Chondrocyte (in vitro differentiated cells): Measurements from ENCODE around the gene CFAP299. TPM values are rescaled to one million over a fixed set of nuclear protein-coding genes. Genes with fewer than 3 reads are reported as not detected.

Experiments used
- DNase-seq: peaks from one replicate; pipeline ENCODE4 v3.0.0; 2021; ENCODE audit warnings: mixed read lengths, low spot score
- H3K27ac Mint-ChIP-seq: one replicate; pipeline ENCODE4 v1.8.0; 2021; ENCODE audit warnings: mild to moderate bottlenecking, moderate library complexity, mixed read lengths; ENCODE audit not compliant: unreplicated experiment
- H3K27me3 Mint-ChIP-seq: 2 replicates; pipeline ENCODE4 v1.8.0; 2021; ENCODE audit warnings: low read depth, mixed read lengths
- H3K36me3 Mint-ChIP-seq: 2 replicates; pipeline ENCODE4 v1.8.0; 2021; ENCODE audit warnings: low read depth, mixed read lengths
- H3K4me1 Mint-ChIP-seq: 2 replicates; pipeline ENCODE4 v1.8.0; 2021; ENCODE audit warnings: low read depth, mild to moderate bottlenecking, mixed read lengths
- H3K4me3 Mint-ChIP-seq: one replicate; pipeline ENCODE4 v1.8.0; 2021; ENCODE audit warnings: mild to moderate bottlenecking, moderate library complexity, mixed read lengths; ENCODE audit not compliant: unreplicated experiment
- H3K9me3 Mint-ChIP-seq: 2 replicates; pipeline ENCODE4 v1.8.0; 2021; ENCODE audit warnings: low read depth, mixed read lengths
- CTCF ChIP-seq: fragments of 200-600 bp; sonication (generic); IDR thresholded peaks from 2 replicates; pipeline ENCODE4 v1.5.0; 2021; ENCODE audit warnings: antibody characterized with exemption, mild to moderate bottlenecking, moderate library complexity
- total RNA-seq: library from RNA; stranded (reverse); gene quantifications from 3 replicates; pipeline ENCODE4 v1.2.1, GENCODE V29; 2021

Gene CFAP299
- total RNA-seq, 1 donor from 2014 or later: 0.52 TPM

- Mint-ChIP-seq H3K4me3 (no peak overlapping the region), H3K4me1 (no peaks in the 10 kb centered on the region), H3K27me3 (no peaks in the 10 kb centered on the region), H3K27ac (no peak overlapping the region), H3K9me3 (peaks cover 7% of the 10 kb centered on the region), H3K36me3 (no peaks in the 10 kb centered on the region)
- DNase-seq: no peak
- TF ChIP-seq CTCF: no peak
These were observed 574.4 kb downstream of the CFAP299 start for GRCh38 chr4:80909938-80910337.

- Mint-ChIP-seq H3K27me3 (no peaks in the 10 kb centered on the region), H3K9me3 (peaks cover 7% of the 10 kb centered on the region), H3K4me1 (no peaks in the 10 kb centered on the region), H3K4me3 (no peak overlapping the region), H3K27ac (no peak overlapping the region), H3K36me3 (no peaks in the 10 kb centered on the region)
- no peak for DNase-seq
- TF ChIP-seq CTCF: no peak
These were observed 575.9 kb downstream of the CFAP299 start for GRCh38 chr4:80911458-80911857.

- no peaks in the 10 kb centered on the region for H3K4me1 Mint-ChIP-seq
- H3K27ac Mint-ChIP-seq: no peak overlapping the region
These were observed 576.8 kb downstream of the CFAP299 start for GRCh38 chr4:80912350-80912749.

GRCh38 chr4:80913381-80913780 lies 577.9 kb downstream of the CFAP299 start:
- H3K9me3 Mint-ChIP-seq: no peaks in the 10 kb centered on the region
- no peak for TF ChIP-seq CTCF
- H3K4me3 Mint-ChIP-seq: no peak overlapping the region
- no peaks in the 10 kb centered on the region for H3K36me3 Mint-ChIP-seq
- no peak overlapping the region for H3K27ac Mint-ChIP-seq
- peaks cover 5% of the 10 kb centered on the region for H3K27me3 Mint-ChIP-seq
- no peak for DNase-seq
- no peaks in the 10 kb centered on the region for H3K4me1 Mint-ChIP-seq

More at GRCh38 chr4:80912350-80912749, 576.8 kb downstream of the CFAP299 start:
- no peak for TF ChIP-seq CTCF
- Mint-ChIP-seq H3K9me3 (peaks cover under 1% of the 10 kb centered on the region), H3K27me3 (peaks cover 5% of the 10 kb centered on the region), H3K4me3 (no peak overlapping the region), H3K36me3 (no peaks in the 10 kb centered on the region)
- no peak for DNase-seq

GRCh38 chr4:80916770-80917169 lies 581.2 kb downstream of the CFAP299 start:
- H3K4me1 Mint-ChIP-seq: no peaks in the 10 kb centered on the region
- no peak overlapping the region for H3K4me3 Mint-ChIP-seq
- no peak for TF ChIP-seq CTCF
- no peaks in the 10 kb centered on the region for H3K36me3 Mint-ChIP-seq
- peaks cover 6% of the 10 kb centered on the region for H3K27me3 Mint-ChIP-seq
- H3K27ac Mint-ChIP-seq: no peak overlapping the region
- H3K9me3 Mint-ChIP-seq: no peaks in the 10 kb centered on the region
- DNase-seq: no peak
